K562 (cell line): Measurements from ENCODE around the gene LRRC75A. TPM values are rescaled to one million over a fixed set of nuclear protein-coding genes. Genes with fewer than 3 reads are reported as not detected.

Experiments used
- C11orf30 ChIP-seq: fragments of 450-650 bp; IDR thresholded peaks from 2 replicates; pipeline ENCODE4 v1.6.1; 2016; ENCODE audit warnings: low read depth, mild to moderate bottlenecking
- CAMTA2 ChIP-seq: fragments of 250-450 bp; sonication (Bioruptor Pico); conservative IDR thresholded peaks from 2 replicates; pipeline ENCODE4 v1.5.1; 2022
- CEBPG ChIP-seq, 3 experiments: fragments of 200-800 bp in 1 of 3; sonication (Bioruptor generic) in 1 of 3; sonication (generic) in 1 of 3; formaldehyde crosslinking in 1 of 3; IDR thresholded peaks in 2 of 3; conservative IDR thresholded peaks in 1 of 3; 2 replicates each; pipeline versions ENCODE4 v1.6.1 to v1.8.0; 2016 to 2022; ENCODE audit warnings: missing compliant biosample characterization in 2 of 3, missing genetic modification characterization in 2 of 3, mild to moderate bottlenecking in 1 of 3, missing genetic modification reagents in 1 of 3
- DEAF1 ChIP-seq: fragments of 450-650 bp; formaldehyde crosslinking; IDR thresholded peaks from 2 replicates; pipeline ENCODE4 v1.4.0; 2020; ENCODE audit warnings: mild to moderate bottlenecking, moderate library complexity
- EP300 ChIP-seq: IDR thresholded peaks from 2 replicates; pipeline ENCODE4 v1.6.1; 2012; ENCODE audit warnings: low read length, improper control_type of control experiment
- EZH2 ChIP-seq: IDR thresholded peaks from 2 replicates; pipeline ENCODE4 v1.6.1; 2012; ENCODE audit warnings: low read depth, mild to moderate bottlenecking, inconsistent platforms, low read length, borderline replicate concordance
- GATAD2A ChIP-seq: fragments of 450-650 bp; IDR thresholded peaks from 2 replicates; pipeline ENCODE4 v1.6.1; 2017
- GTF2A2 ChIP-seq: IDR thresholded peaks from 2 replicates; pipeline ENCODE4 v1.6.1; 2016; ENCODE audit warnings: mild to moderate bottlenecking, missing genetic modification characterization, missing compliant biosample characterization
- HSF4 ChIP-seq: fragments of 250-450 bp; sonication (Bioruptor Pico); IDR thresholded peaks from 2 replicates; pipeline ENCODE4 v2.1.2; 2022; ENCODE audit warnings: mild to moderate bottlenecking, moderate library complexity, borderline replicate concordance
- KDM1A ChIP-seq, 2 experiments: fragments of 450-650 bp; IDR thresholded peaks; 2 replicates each; pipeline ENCODE4 v1.6.1; 2016; ENCODE audit warnings: mild to moderate bottlenecking in 2 of 2
- RBM39 ChIP-seq: fragments of 200-400 bp; formaldehyde crosslinking; optimal IDR thresholded peaks from 2 replicates; pipeline ENCODE3; 2018; ENCODE audit warnings: low read depth, low read length
- RCOR1 ChIP-seq, 2 experiments: IDR thresholded peaks; 2 replicates each; pipeline ENCODE4 v1.6.1; 2012; ENCODE audit warnings: low read depth in 2 of 2, low read length in 2 of 2, borderline replicate concordance in 1 of 2, improper control_type of control experiment in 1 of 2
- SRSF1 ChIP-seq: fragments of 200-400 bp; formaldehyde crosslinking; IDR thresholded peaks from 2 replicates; pipeline ENCODE4 v1.6.1; 2017; ENCODE audit warnings: mild to moderate bottlenecking, low read depth, low read length, moderate library complexity
- ZNF133 ChIP-seq: fragments of 250-450 bp; sonication (Bioruptor Pico); IDR thresholded peaks from 2 replicates; pipeline ENCODE4 v1.4.0; 2020; ENCODE audit warnings: mild to moderate bottlenecking
- ZNF277 ChIP-seq: fragments of 250-450 bp; sonication (Bioruptor Pico); IDR thresholded peaks from 2 replicates; pipeline ENCODE4 v1.8.0; 2022; ENCODE audit warnings: inconsistent platforms, mild to moderate bottlenecking, moderate library complexity, borderline replicate concordance
- polyA plus RNA-seq, 8 experiments: library from polyadenylated mRNA; depleted of rRNA in 4 of 8; stranded (reverse) in 5 of 8; unstranded in 3 of 8; fragments of >200 nt; fragmentation: Nextera tagmentation in 2 of 8; fragmentation: Illumina TruSeq in 1 of 8; extraction: Ambion mirVana in 2 of 8; extraction: Trizol in 1 of 8; gene quantifications; 2 replicates each; pipeline versions ENCODE4 v1.2.1 to v1.2.3, GENCODE V29; 2011 to 2014; ENCODE audit warnings: inconsistent platforms in 1 of 8, missing spikeins in 1 of 8
- total RNA-seq, 7 experiments: library from RNA; depleted of rRNA in 6 of 7; stranded (reverse); fragments of >200 nt in 6 of 7; fragmentation: Illumina TruSeq in 2 of 7; extraction: Trizol in 2 of 7; gene quantifications; 2 replicates each; pipeline versions ENCODE4 v1.2.1 to v1.2.3, GENCODE V29; 2011 to 2021; ENCODE audit warnings: low replicate concordance in 1 of 7
- TF ChIP-seq, protein P1 (sequence below), 3 experiments: IDR thresholded peaks in 2 of 3; conservative IDR thresholded peaks in 1 of 3; 2 replicates each; pipeline ENCODE4 v1.5.1; 2011 to 2012; ENCODE audit warnings: low read length in 3 of 3, mild to moderate bottlenecking in 3 of 3, control low read depth in 2 of 3, improper control_type of control experiment in 1 of 3, inconsistent platforms in 1 of 3, low read depth in 1 of 3, mixed read lengths in 1 of 3, moderate library complexity in 1 of 3; ENCODE audit not compliant: insufficient read depth in 2 of 3
- TF ChIP-seq, protein P2 (sequence below): fragments of 200-800 bp; sonication (Bioruptor generic); IDR thresholded peaks from 2 replicates; pipeline ENCODE4 v1.6.1; 2016; ENCODE audit warnings: missing genetic modification characterization, missing compliant biosample characterization

The LRRC75A gene
- total and polyA plus RNA-seq, 9 of the 15 experiments (the other 6 are each of a cell fraction or from before 2014, with no cell fraction given), result 0.04 to 0.34 (median 0.08) TPM; not detected in 5

DNA sequence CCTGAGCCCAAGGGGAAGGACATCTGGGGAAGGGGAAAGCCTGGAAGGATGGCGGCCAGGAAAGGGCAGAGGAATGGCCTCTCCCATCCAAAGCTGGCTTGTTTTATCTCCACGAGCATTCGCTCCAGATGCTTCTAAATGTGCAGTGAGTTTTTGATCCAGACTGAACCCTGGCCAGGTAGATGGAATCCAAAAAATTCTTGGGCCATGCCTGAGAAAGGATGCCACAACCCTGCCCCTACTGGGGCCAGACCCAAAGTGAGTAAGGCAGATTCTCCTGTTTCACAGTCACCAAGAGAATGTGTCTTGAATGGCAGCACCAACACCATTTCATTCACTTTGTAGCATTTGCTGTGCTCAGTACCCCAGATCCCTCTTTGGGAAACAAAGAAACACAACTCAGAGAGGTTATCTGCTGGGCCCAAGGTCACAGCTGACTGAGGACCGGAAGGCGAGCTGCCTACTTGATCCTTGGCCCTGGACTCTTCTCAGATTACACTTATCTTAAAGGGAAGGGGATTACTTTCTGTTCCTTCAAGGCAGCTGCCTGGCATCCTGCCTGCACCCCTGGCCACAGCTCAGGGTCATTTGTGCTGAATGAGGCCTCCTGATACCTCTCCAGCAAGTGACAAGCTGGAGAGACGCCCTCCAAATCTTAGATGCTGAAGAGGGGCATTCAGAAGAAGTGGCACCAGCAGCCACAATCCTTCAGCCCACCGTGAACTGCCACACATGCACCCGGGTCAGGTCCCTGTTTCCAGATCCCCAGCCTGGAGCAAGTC, 3.6 kb downstream of the LRRC75A start (continued):
- TF ChIP-seq CEBPG (CRISPR knock-in tag; IDR thresholded peaks at IDR 0.05) (no peak), CEBPG (tag; conservative IDR thresholded peaks at IDR 0.05 in 1 of 2, IDR thresholded peaks at IDR 0.05 in 1 of 2) (no peak), SRSF1 (no peak), HSF4 (no peak), GATAD2A (no peak), ZNF277 (CRISPR knock-in tag) (no peak), RBM39 (no peak), GTF2A2 (tag) (no peak), ZNF133 (CRISPR knock-in tag) (no peak), KDM1A (IDR thresholded peaks at IDR 0.05) (peak in 1 of 2 experiments; percentile 16; a peak in 2 of 4 replicates), RCOR1 (IDR thresholded peaks at IDR 0.05; ENCODE audit: borderline replicate concordance in 1 of 2, low read depth in 2 of 2, low read length in 2 of 2) (0 out of 4 replicates have a peak, but pooled peaks of 1 of the 2 experiments have one; percentile 13), C11orf30 (no peak), EP300 (peak; percentile 39), DEAF1 (no peak), EZH2 (no peak), CAMTA2 (CRISPR knock-in tag) (no peak)
- TF ChIP-seq, protein P1, sequence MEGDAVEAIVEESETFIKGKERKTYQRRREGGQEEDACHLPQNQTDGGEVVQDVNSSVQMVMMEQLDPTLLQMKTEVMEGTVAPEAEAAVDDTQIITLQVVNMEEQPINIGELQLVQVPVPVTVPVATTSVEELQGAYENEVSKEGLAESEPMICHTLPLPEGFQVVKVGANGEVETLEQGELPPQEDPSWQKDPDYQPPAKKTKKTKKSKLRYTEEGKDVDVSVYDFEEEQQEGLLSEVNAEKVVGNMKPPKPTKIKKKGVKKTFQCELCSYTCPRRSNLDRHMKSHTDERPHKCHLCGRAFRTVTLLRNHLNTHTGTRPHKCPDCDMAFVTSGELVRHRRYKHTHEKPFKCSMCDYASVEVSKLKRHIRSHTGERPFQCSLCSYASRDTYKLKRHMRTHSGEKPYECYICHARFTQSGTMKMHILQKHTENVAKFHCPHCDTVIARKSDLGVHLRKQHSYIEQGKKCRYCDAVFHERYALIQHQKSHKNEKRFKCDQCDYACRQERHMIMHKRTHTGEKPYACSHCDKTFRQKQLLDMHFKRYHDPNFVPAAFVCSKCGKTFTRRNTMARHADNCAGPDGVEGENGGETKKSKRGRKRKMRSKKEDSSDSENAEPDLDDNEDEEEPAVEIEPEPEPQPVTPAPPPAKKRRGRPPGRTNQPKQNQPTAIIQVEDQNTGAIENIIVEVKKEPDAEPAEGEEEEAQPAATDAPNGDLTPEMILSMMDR (IDR thresholded peaks at IDR 0.05 in 2 of 3, conservative IDR thresholded peaks at IDR 0.05 in 1 of 3; ENCODE audit: insufficient read depth in 2 of 3, low read depth in 1 of 3, low read length in 3 of 3), result no peak
- TF ChIP-seq, protein P2, sequence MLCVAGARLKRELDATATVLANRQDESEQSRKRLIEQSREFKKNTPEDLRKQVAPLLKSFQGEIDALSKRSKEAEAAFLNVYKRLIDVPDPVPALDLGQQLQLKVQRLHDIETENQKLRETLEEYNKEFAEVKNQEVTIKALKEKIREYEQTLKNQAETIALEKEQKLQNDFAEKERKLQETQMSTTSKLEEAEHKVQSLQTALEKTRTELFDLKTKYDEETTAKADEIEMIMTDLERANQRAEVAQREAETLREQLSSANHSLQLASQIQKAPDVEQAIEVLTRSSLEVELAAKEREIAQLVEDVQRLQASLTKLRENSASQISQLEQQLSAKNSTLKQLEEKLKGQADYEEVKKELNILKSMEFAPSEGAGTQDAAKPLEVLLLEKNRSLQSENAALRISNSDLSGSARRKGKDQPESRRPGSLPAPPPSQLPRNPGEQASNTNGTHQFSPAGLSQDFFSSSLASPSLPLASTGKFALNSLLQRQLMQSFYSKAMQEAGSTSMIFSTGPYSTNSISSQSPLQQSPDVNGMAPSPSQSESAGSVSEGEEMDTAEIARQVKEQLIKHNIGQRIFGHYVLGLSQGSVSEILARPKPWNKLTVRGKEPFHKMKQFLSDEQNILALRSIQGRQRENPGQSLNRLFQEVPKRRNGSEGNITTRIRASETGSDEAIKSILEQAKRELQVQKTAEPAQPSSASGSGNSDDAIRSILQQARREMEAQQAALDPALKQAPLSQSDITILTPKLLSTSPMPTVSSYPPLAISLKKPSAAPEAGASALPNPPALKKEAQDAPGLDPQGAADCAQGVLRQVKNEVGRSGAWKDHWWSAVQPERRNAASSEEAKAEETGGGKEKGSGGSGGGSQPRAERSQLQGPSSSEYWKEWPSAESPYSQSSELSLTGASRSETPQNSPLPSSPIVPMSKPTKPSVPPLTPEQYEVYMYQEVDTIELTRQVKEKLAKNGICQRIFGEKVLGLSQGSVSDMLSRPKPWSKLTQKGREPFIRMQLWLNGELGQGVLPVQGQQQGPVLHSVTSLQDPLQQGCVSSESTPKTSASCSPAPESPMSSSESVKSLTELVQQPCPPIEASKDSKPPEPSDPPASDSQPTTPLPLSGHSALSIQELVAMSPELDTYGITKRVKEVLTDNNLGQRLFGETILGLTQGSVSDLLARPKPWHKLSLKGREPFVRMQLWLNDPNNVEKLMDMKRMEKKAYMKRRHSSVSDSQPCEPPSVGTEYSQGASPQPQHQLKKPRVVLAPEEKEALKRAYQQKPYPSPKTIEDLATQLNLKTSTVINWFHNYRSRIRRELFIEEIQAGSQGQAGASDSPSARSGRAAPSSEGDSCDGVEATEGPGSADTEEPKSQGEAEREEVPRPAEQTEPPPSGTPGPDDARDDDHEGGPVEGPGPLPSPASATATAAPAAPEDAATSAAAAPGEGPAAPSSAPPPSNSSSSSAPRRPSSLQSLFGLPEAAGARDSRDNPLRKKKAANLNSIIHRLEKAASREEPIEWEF (CRISPR knock-in tag), result no peak
